ENCODE data around the gene CCDC110. TPM values are rescaled to one million over a fixed set of nuclear protein-coding genes. Genes with fewer than 3 reads are reported as not detected.
A peak's percentile ranks its signal among the peaks of the same experiment; 100 is the strongest.

Gene CCDC110
- 10 to 100 TPM in 2 of 4 donors, 1 to 10 TPM in 2; 6.8 to 22.1 (median 10.4) TPM for total RNA-seq

DNA sequence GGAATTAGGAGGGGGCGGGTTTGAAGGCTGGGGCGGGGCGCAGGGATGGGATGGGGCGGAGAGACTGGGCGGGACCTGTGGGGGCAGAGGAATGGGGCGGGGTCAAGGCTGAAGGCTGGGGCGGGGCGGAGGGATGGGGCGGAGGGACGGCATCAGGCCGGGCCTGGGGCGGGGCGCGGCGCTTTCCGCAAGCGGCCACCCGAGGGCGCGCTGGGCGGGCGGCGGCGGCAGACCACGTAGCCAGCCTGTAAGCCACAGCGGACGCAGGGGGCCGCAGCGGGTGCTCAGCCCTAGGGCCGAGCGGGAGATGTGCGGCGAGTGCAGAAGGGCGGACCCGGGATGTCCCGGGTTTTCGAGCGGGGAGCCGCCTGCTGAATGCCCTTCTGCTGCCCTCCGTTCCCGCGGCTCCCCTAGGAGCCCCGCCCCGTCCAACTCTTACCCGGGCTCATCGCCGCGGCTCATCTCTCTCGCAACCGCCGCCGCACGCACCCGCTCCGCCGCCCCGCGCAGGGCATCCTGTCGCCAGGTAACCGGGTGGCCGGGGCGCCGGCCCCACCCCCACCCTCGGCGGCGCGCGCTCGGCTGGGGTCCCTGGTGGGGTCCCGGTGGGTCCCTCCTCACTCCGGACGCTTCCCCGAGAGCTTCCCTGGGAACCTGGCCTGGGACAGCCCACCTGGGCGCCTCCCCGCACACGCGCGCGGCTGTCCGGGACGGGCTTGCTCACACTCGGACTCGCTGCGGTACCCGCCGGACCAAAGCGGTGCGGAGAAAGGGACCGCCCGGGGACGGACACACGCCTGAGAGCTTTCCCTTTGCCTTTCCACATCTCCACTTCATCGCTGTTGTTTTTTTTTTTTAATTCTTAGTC, at the start of gene CCDC110:
Gene CCDC110, minus strand, starts transcription at position 499 of the 868 bp plus-strand sequence. Its CDS starts 50 bp downstream, at position 449.
- intact Hi-C loops (cut with DNase I), result loop anchor here (5.0 kb wide), 1 partner anchor 126 kb away; no protein-coding TSS in a partner anchor
- TF ChIP-seq POLR2A (IDR thresholded peaks at IDR 0.05), result peak in 1 of 2 donors; percentile 74
- TF ChIP-seq, protein P1, sequence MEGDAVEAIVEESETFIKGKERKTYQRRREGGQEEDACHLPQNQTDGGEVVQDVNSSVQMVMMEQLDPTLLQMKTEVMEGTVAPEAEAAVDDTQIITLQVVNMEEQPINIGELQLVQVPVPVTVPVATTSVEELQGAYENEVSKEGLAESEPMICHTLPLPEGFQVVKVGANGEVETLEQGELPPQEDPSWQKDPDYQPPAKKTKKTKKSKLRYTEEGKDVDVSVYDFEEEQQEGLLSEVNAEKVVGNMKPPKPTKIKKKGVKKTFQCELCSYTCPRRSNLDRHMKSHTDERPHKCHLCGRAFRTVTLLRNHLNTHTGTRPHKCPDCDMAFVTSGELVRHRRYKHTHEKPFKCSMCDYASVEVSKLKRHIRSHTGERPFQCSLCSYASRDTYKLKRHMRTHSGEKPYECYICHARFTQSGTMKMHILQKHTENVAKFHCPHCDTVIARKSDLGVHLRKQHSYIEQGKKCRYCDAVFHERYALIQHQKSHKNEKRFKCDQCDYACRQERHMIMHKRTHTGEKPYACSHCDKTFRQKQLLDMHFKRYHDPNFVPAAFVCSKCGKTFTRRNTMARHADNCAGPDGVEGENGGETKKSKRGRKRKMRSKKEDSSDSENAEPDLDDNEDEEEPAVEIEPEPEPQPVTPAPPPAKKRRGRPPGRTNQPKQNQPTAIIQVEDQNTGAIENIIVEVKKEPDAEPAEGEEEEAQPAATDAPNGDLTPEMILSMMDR (IDR thresholded peaks at IDR 0.05), result peak; percentile 28 to 91 (median 68)
- peak within 1 kb of the TSS; percentile 58 to 79 (median 75) for H3K27ac ChIP-seq
- WGBS, 2 donors, result 0 to 1% methylated on average over 26 to 39 of the region's 93 CpGs
- H3K27me3 ChIP-seq, result no peaks in the 10 kb centered on the region
- H3K36me3 ChIP-seq, result no peaks in the 10 kb centered on the region
- peaks cover 6 to 12% of the 10 kb centered on the region in 2 donors for H3K4me1 ChIP-seq
- peak; percentile 89 to 95 for DNase-seq
- H3K4me3 ChIP-seq (replicated peaks in 1 of 3), result peak within 1 kb of the TSS; percentile 48 to 92 (median 65)
- H3K9me3 ChIP-seq, result no peaks in the 10 kb centered on the region

DNA sequence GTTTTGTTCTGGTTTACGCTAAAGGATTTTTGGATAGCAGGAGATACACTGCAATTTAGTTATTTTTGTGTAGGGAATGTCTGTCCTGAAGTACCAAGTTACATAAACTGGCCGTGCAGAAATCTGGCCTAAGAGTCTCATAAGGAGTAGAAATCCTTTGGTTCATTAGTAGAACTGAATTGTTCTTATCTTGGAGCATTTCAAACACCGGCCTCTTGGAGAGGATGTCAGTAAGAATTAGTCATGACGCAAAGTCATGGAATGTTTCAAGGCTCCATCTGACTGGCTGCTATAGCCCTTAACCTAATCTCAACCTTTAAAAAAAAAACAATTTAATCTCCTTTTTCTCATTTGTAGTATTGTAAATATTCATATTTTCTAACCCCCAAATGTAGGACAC, 48.6 kb upstream of the CCDC110 start:
- H3K27ac ChIP-seq, result peak overlapping the region; percentile 80 to 97 (median 94)
- H3K27me3 ChIP-seq, result no peaks in the 10 kb centered on the region
- no peaks in the 10 kb centered on the region for H3K36me3 ChIP-seq
- H3K4me1 ChIP-seq, result peaks cover 36 to 48% of the 10 kb centered on the region in 2 donors
- TF ChIP-seq, protein P1 (IDR thresholded peaks at IDR 0.05), result no peak
- TF ChIP-seq POLR2A (IDR thresholded peaks at IDR 0.05), result peak in 1 of 2 donors; percentile 42
- intact Hi-C loops (cut with DNase I), result no loop called here
- DNase-seq, result peak; percentile 60 to 65
- 15 to 23% methylated on average over 4 of the region's 4 CpGs for WGBS, 2 donors
- no peak overlapping the region for H3K4me3 ChIP-seq (replicated peaks in 1 of 3)
- H3K9me3 ChIP-seq, result no peaks in the 10 kb centered on the region

DNA sequence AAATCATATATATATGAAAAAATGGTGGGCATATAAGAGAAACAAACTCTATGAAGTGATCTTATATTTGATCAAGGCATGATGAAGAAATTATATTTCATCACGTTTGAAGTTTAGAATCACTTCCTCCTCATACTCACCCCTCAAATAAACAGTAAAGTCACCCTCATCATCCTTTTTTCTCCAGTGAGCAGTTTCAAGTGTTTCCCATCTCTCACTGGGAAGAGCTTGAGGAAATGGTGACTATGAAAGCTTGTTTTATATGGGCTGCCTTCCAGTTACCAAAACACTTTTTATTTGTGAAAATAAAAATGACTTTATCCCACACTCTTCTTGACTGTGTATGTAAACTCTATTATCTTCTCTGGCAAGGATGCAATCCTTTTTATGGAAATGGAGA, 47.0 kb upstream of the CCDC110 start:
- no peak overlapping the region for H3K4me3 ChIP-seq (replicated peaks in 1 of 3)
- intact Hi-C loops (cut with DNase I), result no loop called here
- H3K9me3 ChIP-seq, result no peaks in the 10 kb centered on the region
- peaks cover 25 to 31% of the 10 kb centered on the region in 2 donors for H3K4me1 ChIP-seq
- no peaks in the 10 kb centered on the region for H3K27me3 ChIP-seq
- peak overlapping the region; percentile 16 to 94 (median 80) for H3K27ac ChIP-seq
- WGBS, 2 donors, result 61 to 64% methylated on average over 1 of the region's 1 CpG
- TF ChIP-seq POLR2A (IDR thresholded peaks at IDR 0.05), result no peak
- TF ChIP-seq, protein P1 (IDR thresholded peaks at IDR 0.05), result no peak
- no peak for DNase-seq
- peaks cover 0 to 4% of the 10 kb centered on the region in 2 donors for H3K36me3 ChIP-seq

DNA sequence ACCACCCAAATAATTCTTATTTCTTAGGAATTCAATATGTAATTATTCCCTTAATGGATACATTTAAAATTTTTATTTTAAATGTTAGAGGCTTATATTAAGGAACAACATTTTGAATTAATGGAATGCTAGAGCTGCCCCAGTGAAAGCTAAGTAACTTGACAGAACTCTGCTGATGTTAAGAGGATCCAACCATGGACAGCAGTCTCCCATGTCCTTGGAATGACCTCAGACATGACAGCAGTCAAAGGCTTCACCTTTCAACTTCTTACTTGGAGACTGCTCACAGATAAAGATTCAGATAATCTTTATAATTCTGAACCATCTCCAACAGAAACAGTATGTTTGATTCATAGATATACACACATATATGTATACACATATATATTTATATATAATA, 46.5 kb upstream of the CCDC110 start:
- Histone ChIP-seq H3K27ac (peak overlapping the region in 1 of 3 donors; percentile 94), H3K4me3 (replicated peaks in 1 of 3) (no peak overlapping the region), H3K9me3 (no peaks in the 10 kb centered on the region), H3K36me3 (peaks cover 0 to 4% of the 10 kb centered on the region in 2 donors), H3K27me3 (no peaks in the 10 kb centered on the region), H3K4me1 (peaks cover 25 to 28% of the 10 kb centered on the region in 2 donors)
- TF ChIP-seq, protein P1 (IDR thresholded peaks at IDR 0.05), result no peak
- TF ChIP-seq POLR2A (IDR thresholded peaks at IDR 0.05), result no peak
- intact Hi-C loops (cut with DNase I), result no loop called here
- DNase-seq, result no peak

DNA sequence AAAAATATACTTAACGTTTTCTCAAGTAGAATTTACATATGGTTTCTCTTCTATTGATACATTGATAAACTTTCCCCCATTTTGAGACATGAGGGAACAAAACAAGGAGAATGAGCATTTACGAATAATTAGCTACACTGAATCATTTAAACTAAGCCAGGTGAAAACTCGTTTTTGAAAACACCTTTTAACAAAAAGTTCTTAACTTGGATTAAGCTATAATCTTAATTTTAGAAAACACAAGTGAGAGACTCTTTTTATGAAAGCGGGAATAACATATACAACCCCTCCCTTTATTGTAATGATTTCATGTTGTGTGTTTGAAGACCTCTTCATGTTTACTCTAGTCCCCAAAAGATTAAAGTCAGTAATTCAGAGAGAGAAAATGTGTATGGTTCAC, 43.7 kb upstream of the CCDC110 start:
- Histone ChIP-seq H3K36me3 (peaks cover 0 to 4% of the 10 kb centered on the region in 2 donors), H3K27ac (no peak overlapping the region), H3K9me3 (no peaks in the 10 kb centered on the region), H3K27me3 (no peaks in the 10 kb centered on the region), H3K4me1 (peaks cover 26 to 30% of the 10 kb centered on the region in 2 donors), H3K4me3 (replicated peaks in 1 of 3) (no peak overlapping the region)
- WGBS, 2 donors, result 90 to 91% methylated on average over 4 of the region's 4 CpGs
- no peak for DNase-seq
- TF ChIP-seq, protein P1 (IDR thresholded peaks at IDR 0.05), result no peak
- TF ChIP-seq POLR2A (IDR thresholded peaks at IDR 0.05), result no peak
- intact Hi-C loops (cut with DNase I), result no loop called here
